ENCODE data around the gene CLNK.

The CLNK gene

GRCh38 chr4:10569491-10569890, 115.1 kb downstream of the CLNK start:
- no peak for DNase-seq

- no peak for DNase-seq
Observed at GRCh38 chr4:10567766-10568165, 116.8 kb downstream of the CLNK start.

- DNase-seq: no peak
Observed at GRCh38 chr4:10565166-10565780, 119.3 kb downstream of the CLNK start.

- peak; percentile 32 for DNase-seq
Observed at GRCh38 chr4:10554694-10555093, 129.9 kb downstream of the CLNK start.

- DNase-seq: no peak
Observed at GRCh38 chr4:10554121-10554520, 130.4 kb downstream of the CLNK start.

GRCh38 chr4:10552591-10553280, 131.8 kb downstream of the CLNK start:
- DNase-seq: no peak

- no peak for DNase-seq
Observed at GRCh38 chr4:10535912-10536311, 148.7 kb downstream of the CLNK start.

GRCh38 chr4:10534820-10535219, 149.7 kb downstream of the CLNK start:
- no peak for DNase-seq

- DNase-seq: no peak
Observed at GRCh38 chr4:10532155-10532554, 152.4 kb downstream of the CLNK start.

GRCh38 chr4:10530137-10530786, 154.3 kb downstream of the CLNK start:
- no peak for DNase-seq

GRCh38 chr4:10529291-10530136, 155.1 kb downstream of the CLNK start:
- DNase-seq: no peak

GRCh38 chr4:10527438-10527837, 157.1 kb downstream of the CLNK start:
- no peak for DNase-seq

- no peak for DNase-seq
Observed at GRCh38 chr4:10526429-10527222, 157.9 kb downstream of the CLNK start.

GRCh38 chr4:10524196-10524833, 160.3 kb downstream of the CLNK start:
- no peak for DNase-seq

- DNase-seq: no peak
Observed at GRCh38 chr4:10521424-10521823, 163.1 kb downstream of the CLNK start.

- no peak for DNase-seq
Observed at GRCh38 chr4:10509733-10510132, 174.8 kb downstream of the CLNK start.

- no peak for DNase-seq
Observed at GRCh38 chr4:10506077-10506476, 178.5 kb downstream of the CLNK start.

- no peak for DNase-seq
Observed at GRCh38 chr4:10504570-10505179, 179.9 kb downstream of the CLNK start.

GRCh38 chr4:10502717-10503116, 181.9 kb downstream of the CLNK start:
- DNase-seq: no peak

- DNase-seq: no peak
Observed at GRCh38 chr4:10500776-10501175, 183.8 kb downstream of the CLNK start.

- no peak for DNase-seq
Observed at GRCh38 chr4:10496200-10496599, 188.4 kb downstream of the CLNK start.

GRCh38 chr4:10495651-10496050, 188.9 kb downstream of the CLNK start:
- DNase-seq: no peak
